T1000 (cell line): ENCODE data around the gene GSC2.

Source experiments
- DNase-seq: peaks from one replicate; lab custom pipeline; 2025; ENCODE audit warnings: mixed read lengths; lab: John Stamatoyannopoulos, UW

The GSC2 gene, protein sequence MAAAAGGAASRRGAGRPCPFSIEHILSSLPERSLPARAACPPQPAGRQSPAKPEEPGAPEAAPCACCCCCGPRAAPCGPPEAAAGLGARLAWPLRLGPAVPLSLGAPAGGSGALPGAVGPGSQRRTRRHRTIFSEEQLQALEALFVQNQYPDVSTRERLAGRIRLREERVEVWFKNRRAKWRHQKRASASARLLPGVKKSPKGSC

GRCh38 chr22:19149991-19150390 lies at the start of gene GSC2:
GSC2 (minus strand) TSS chr22:19150292; CDS start chr22:19150283, 9 bp downstream.
- no peak for DNase-seq

DNA sequence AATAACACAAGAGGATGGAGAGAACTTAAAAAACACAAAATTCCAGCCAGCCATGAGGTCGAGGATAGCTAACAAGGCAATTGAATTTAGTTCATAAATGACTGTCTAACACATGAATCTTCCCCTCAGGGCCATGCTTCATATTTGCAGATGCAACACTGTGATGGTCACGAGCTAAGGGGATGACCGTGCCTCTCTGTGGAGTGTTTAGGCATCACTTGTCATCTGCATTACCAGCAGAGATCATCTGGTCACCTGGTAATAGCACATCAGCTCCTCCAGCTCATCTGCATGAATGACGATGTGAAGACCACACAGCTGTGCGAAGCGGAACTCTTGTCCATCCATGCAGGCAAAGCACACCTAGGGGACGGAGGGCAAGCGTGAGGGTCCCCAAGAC lies 49.4 kb upstream of the GSC2 start:
- DNase-seq: no peak

- no peak for DNase-seq
Observed at GRCh38 chr22:19197997-19198865, 48.1 kb upstream of the GSC2 start.

DNA sequence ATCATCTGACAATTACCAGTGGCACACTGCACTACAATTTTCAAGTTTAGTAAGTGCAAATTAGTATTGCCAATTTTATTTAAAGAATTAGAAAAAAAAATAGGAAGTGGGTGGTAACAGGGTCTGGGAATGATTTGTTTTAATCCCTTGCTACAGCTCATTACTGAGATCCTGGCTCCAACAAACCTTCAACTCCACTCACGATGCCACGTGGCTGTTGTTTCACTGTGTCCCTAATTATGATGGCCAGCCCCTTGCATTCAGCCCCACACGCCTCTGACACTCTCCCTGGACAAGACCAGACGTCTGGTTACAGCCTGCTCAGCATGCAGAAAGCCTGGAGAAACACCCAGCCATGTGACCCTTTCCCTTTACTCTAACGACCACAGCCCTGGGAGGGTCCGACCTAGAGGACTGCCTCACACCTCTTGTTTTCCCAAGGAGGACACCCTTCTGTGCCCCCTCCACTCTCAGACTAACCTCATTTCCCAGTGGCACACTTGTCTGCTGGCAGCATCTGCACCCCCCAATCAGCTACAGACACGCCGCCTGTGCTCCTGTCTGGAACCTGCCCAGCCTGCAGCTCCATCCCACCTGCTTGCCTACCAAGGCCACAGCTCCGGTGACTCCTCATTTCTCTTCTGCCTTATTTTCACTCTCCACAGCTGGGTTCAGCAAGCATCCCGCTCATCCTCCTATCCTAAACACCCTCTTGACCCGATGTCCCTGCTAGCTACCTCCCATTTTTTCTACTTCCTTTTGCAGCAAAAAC lies 46.9 kb upstream of the GSC2 start:
- no peak for DNase-seq

DNA sequence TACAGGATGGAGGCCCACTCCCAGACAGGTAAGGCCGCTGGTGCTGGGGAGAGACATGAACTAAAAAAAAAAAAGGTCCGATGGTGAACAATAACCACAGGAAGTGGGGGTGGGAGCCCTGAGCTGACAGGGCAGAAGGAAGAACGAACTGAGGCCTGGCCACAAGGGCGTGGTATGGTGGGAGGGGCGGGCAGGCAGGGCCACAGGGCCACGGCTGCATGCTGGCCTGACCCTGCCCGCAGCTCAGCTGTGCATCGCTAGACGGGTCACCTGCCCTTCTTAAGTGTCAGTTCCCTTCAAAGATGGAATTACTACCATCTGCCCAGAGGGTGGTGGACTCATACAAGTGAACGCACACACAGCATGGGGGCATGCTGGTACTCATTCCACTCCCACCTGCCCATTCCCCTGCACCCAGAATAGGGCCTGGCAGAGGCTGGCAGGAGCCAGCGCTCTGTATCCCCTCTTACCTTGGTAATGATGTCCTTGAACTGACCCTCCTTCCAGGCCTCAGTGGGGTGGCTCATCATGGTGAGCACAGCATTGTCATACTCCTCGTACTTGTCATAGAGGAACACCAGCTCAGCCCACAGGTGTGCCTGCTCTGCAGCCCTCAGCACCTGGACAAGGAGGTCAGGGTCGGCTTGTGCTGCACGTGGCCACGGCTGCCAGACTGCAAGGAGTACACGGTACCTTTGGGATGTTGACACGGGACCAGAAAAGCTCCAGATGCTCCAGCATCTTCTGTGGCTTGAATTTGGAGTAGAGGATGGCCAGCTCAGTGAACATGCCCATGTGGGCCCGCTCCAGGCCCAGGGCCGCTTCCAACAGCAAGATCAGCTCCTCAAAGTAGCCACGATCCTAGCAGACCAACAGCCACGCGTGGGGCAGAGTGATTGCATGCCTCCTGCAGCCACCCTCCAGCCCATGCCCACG lies 46.0 kb upstream of the GSC2 start:
- no peak for DNase-seq

DNA sequence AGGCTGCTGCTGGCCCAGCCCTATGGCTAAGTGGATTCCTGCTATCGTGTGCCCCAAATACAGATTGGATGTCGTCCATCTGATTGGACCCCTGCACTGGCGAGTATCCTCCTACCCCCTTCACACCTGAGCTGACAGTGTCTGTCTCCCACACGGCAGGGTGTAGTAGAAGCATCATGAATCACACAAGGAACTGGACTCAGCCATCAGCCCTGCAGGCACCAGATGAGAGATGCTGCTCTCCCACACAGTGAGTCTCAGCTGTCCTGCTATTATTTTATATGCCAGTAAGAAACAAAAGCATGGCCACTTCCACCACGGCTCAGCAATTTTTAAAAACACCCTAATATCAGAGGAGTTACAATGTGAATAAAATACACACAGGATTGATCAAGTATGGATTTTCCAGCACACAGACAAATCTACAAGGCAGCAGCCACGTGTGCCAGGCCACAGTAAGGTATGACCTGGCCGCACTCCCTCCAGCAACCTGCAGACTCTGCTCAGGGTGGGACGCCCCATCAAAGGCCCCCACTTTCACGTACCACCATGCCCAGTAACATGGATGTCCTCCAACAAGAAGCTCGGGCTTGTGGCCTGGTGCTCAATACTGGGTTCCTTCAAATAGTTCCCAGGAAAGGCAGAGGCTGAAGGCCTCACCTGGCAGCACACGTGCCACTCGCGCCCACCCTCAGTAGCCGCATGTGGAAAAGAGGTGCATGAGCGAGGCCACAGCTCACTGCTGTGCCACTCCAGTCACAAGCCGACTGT lies 44.9 kb upstream of the GSC2 start:
- DNase-seq: no peak

GRCh38 chr22:19193879-19194278 lies 43.8 kb upstream of the GSC2 start:
- DNase-seq: no peak

DNA sequence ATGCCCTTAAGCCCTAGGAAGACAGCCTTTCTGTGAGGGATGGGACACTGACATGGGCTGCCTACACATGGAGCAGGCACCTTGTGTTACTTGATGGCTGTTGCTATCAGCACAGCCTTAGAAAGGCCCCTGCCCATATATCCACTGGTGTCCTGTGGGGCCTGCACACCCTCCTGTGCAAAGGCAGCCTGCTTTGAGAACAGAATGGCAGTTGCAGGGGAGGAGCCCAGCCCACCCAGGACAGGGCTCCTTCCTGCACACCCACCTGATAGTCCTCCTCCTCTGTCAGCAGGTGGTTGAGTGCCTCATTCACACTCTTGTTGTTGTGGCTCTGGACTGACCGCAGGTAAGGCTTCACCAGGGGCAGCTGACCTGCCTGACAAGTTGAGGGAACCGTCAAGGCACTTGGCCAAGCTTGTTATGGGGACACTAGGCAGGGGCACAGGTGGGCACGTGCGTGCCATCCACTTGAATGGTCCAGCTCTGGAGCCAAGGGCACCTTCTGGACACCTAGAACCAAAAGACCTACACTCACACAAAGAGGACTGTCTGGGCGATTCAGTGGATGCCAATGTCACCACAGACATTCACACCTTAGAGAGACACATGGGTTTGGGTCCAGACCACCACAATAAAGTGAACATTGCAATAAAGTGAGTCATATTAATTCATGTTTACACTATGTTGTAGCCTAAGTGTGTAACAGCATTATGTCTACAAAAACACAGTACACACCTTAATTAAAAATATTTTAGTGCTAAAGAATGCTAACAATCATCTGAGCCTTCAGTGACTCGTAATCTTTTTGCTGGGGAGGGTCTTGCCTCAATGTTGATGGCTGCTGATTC lies 37.8 kb upstream of the GSC2 start:
- no peak for DNase-seq

DNA sequence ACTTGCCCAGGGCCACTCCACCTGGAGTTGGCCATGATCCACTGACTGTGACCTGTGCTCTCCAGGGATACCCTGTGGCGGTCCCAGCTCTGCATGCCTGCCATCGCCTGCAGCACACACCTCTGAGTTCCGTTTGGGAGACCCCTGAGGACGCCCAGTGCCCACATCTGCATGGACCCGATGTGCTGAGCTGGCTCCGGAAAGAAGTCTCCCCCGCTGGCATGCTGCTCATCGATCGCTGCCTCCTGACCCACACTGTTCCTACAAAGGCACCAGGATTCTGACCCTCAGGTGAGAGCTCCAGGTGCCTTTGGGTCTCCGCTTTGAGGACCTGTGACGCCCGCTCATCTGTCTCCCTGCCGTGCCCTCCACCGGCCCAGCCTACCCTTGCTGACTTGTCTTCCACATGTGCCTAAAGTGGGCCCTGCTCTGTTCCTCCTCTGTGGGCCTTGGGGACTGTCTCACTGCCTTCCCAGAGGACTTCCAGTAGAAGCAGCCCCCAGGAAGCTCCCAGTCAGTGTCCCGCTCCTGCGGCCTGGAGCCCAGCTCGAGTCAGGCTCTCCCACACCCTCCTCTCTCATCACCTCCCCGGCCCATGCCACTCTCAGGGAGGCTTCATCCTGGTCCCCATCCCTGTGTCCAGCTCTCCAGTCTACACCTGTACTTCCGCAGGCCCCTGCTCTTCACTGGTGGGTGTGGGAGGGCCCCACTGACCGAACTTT lies 34.3 kb upstream of the GSC2 start:
- no peak for DNase-seq

- DNase-seq: no peak
Observed at GRCh38 chr22:19183216-19183615, 33.1 kb upstream of the GSC2 start.

- DNase-seq: no peak
Observed at GRCh38 chr22:19182472-19183157, 32.5 kb upstream of the GSC2 start.

DNA sequence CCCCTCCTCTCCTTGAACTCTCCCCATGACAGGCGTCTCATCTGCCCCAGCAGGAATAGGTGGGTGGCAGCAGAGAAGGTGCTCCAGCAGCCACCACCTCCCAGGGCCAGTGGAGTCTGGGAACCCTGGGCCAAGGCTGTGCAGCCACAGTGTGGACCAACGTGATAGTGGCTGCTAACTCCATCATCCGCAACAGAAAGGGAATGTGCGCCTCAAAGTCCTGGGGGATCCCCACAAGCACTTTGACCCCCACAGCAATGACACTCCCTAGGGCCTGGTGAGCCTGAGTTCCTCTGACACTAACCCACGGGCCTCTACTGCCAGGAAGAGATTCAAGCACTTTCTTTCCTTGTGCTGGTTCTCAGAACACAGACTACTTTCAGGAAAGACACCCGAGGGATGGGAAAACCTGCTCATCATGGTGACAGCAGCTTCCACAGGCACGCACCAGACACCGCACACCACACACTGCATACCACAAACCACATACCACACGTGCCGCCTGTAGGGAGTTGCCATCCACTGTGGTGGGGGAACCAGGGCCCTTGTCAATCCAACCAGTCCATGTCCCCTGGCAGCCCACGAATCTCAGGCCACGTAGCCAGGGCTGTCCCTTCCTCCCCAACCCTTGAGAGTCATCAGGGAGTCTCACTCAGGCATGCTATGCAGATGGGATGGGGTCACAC lies 31.8 kb upstream of the GSC2 start:
- DNase-seq: no peak

GRCh38 chr22:19180740-19181410 lies 30.8 kb upstream of the GSC2 start:
- DNase-seq: no peak

DNA sequence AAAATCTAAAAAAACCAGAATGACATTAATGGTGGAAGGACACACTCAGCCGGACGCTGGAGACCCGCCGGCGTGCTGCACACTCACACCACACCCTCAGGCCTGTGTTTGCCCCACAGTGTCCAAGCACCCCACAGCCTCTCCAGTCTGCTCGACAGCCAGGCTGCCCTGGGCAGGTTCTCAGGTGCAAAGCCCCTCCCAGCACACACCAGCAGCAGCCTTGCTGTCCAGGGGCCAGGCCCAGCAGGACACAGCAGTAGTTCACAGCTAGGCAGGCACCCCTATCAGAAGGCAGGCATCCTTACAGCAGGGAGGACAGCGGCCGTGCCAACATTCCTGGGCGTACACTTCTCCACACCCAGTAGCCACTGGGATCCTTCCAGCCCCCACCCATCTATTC lies 30.1 kb upstream of the GSC2 start:
- no peak for DNase-seq

GRCh38 chr22:19179497-19180048 lies 29.5 kb upstream of the GSC2 start:
- DNase-seq: peak; percentile 59

DNA sequence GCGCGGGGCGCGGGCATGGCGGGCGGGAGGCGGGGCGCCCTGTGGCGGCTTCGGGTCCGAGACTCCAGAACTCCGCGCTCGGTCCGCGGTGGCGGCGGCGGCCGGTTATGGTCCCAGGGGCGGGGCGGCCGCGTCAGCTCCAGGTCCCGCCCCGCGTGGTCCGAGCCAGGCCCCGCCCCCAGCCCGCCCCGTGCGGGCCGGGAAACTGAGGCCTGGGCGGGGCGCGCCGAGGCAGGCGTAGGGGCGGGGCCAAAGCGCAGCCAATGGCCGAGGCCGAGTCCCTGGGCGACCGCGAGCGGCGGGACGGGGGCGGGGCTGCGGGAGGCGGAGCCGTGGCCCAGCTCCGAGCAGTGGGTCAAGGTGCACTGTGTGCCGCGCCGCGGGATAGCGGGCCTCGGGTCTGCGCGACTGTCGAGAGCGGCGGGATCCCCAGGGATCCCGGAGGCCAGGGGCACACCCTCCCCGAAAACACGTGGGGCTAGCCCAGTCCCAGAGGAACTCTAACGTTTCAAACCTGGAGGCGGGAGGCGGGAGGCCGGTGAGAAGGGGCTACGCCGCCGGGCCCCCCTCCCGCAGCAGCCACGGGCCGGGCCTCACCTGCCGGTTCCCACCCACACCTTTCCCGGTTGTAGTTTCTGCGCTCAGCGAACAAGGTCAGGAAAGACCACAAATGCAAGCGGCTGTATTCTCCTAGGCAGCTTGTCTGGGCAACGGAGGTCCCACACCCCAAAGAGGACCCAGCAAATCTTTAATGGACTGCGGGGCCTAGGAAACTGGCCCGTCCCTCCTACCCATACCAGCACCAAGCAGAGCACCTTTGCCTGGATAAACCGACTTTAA lies 28.8 kb upstream of the GSC2 start, which contains the start of gene SLC25A1:
TSS of gene SLC25A1 (minus strand) at position 80 of the 840 bp plus-strand sequence. CDS start at position 17, 63 bp downstream.
- DNase-seq: peak; percentile 90
